B cell (primary cell): Measurements from ENCODE around the gene BANF2.

Source experiments
- EZH2 ChIP-seq: IDR thresholded peaks from 2 replicates; pipeline ENCODE4 v1.6.1; 2012; ENCODE audit warnings: borderline replicate concordance, low read depth, mild to moderate bottlenecking, moderate library complexity, low read length; ENCODE audit not compliant: insufficient read depth, poor library complexity, severe bottlenecking
- TF ChIP-seq, protein P1 (sequence below): fragments of 200-600 bp; IDR thresholded peaks from one replicate; pipeline ENCODE4 v1.8.0; 2022; ENCODE audit warnings: antibody characterized with exemption, mild to moderate bottlenecking

DNA sequence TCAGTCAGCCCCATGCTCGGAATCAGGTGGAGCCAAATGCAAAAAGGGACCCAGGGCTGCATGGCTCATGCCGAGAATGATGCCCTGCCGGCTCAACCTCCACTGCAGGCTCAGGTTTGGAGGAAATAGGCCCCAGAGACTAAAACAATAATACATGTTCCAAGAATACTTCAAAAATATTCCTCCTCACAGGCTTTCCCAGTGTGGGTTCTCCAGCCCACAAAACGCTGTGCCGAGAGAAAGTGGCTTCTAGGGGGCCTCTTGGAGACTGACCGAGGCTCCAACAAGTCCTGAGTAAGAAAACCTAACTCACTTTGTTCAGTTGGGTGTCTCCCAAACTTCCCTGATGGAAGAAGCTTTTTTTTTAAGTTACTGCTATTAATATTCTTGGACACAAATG is 73.9 kb downstream of the BANF2 start:
- TF ChIP-seq EZH2: no peak
- TF ChIP-seq, protein P1, sequence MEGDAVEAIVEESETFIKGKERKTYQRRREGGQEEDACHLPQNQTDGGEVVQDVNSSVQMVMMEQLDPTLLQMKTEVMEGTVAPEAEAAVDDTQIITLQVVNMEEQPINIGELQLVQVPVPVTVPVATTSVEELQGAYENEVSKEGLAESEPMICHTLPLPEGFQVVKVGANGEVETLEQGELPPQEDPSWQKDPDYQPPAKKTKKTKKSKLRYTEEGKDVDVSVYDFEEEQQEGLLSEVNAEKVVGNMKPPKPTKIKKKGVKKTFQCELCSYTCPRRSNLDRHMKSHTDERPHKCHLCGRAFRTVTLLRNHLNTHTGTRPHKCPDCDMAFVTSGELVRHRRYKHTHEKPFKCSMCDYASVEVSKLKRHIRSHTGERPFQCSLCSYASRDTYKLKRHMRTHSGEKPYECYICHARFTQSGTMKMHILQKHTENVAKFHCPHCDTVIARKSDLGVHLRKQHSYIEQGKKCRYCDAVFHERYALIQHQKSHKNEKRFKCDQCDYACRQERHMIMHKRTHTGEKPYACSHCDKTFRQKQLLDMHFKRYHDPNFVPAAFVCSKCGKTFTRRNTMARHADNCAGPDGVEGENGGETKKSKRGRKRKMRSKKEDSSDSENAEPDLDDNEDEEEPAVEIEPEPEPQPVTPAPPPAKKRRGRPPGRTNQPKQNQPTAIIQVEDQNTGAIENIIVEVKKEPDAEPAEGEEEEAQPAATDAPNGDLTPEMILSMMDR: no peak
